ENCODE data around the gene TSPEAR.

GRCh38 chr21:44498280-44499210, 212.8 kb downstream of the TSPEAR start:
- TF ChIP-seq TAF1 (IDR thresholded peaks at IDR 0.05; ENCODE audit: low read depth, low read length) (no peak), POLR2A (IDR thresholded peaks at IDR 0.05; ENCODE audit: low read depth, low read length) (no peak), POLR2AphosphoS5 (IDR thresholded peaks at IDR 0.05; ENCODE audit: low read depth, low read length) (no peak)
